ENCODE data around the gene COPS6.

Gene COPS6

DNA sequence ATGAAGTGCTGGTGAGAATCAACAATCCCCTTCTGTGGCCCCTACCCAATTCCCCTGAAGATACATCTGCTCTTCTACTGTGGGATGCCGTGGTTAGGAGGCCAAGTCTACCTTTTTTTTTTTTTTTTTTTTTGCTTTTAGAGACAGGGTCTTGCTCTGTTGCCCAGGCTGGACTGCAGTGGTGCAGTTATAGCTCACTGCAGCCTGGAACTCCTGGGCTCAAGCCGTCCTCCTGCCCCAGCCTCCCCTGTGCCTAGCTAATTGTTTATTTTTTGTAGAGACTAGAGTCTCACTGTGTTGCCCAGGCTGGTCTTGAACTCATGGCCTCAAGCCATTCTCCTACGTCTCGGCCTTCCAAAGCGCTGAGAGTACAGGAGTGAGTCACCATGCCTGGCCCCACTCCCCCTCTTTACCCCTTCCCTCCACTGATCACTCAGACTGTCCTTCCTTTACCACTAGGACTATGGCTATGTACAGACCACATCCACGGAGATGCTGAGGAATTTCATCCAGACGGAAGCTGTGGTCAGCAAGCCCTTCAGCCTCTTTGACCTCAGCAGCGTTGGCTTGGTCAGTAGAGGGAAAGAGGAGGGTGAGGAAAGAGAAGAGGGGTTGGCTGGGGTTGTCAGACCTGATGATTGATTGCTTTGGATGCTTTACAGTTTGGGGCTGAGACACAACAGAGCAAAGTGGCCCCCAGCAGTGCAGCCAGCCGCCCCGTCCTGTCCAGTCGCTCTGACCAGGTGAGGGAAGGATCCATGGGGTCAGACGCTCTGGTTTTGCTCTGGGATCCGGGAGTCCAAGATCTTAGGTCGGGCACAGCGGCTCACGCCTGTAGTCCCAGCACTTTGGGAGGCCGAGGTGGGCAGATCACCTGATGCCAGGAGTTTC, 14.4 kb downstream of the COPS6 start:
- no peak for DNase-seq

DNA sequence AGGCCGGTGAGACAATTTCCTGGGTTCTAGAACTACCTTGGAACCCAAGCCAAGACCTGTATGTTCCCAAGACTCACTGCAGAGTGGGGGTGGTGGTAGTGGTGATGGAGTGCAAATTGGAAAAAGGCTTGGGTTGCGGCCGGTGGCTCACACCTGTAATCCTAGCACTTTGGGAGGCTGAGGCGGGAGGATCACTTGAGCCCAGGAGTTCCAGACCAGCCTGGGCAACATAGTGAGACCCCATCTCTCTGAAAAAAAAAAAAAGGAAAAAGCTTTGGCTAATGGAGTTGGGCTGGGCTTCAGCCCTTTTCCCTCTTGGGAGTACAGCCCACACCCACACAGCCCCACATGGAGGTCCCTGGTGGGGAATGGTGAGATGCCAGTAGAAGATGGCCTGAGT, 16.8 kb downstream of the COPS6 start:
- no peak for DNase-seq

DNA sequence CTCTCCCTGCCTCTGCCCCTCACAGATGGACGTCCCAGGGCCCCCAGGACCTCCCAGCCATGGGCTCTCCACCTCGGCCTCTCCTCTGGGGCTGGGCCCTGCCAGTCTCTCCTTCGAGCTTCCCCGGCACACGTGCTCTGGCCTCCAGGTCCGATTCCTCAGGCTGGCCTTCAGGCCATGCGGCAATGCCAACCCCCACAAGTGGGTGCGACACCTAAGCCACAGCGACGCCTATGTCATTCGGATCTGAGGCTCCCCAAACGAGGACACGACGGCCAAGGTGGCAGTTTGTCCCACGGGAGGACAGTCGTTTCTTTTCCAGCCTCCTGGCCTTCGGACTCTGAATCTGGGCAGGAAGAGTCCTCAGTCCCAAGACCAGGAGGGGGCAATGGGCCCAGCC, 17.9 kb downstream of the COPS6 start:
- DNase-seq, result no peak

DNA sequence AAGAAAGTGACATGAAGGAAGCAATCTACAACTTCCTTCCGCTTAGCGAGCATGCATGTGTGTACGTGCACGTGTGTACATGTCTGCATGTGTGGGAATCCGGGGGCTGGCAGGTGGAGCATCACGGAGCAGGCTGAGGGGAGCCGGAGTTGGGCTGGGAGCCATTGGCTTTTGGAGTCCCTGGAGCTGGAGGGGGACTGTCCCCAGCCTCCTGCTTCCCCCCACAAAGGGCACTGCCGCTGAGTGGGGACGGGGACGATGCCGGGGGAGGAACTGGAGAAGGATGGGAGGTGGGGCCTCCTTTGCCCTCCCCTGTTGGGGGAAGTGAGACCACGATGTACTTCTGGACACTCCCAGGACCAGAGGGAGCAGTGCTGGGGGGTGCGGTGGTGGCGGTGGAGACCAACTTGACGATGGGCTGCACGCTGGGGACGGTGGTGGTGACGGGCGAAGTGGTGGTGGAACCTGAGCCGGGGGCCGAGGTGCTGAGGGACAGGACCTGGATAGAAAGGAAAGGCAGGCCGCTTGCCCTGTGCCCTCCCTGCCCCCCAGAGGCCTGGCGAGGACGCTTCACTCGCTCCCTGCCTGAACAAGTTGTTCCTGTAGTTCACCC, 18.5 kb downstream of the COPS6 start:
- no peak for DNase-seq

DNA sequence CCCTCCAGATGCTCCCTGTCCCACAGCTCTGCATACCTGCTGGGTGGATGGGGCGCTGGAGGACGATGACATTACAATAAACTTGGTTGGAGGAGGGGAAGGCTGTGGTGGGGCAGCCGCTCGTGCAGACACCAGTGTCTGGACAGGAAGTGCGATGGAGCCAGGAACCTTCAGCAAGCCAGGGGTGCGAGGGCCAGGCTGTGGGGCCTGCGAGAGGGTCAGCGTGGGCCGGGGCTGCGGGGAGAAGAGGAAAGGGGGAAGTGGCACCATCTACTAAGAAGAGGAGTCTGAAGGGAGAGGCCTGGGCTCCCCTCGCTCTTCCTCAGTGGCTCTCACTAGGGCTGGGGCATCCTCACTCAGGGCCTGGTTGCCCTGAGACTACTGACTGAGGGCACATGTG, 19.1 kb downstream of the COPS6 start:
- no peak for DNase-seq

DNA sequence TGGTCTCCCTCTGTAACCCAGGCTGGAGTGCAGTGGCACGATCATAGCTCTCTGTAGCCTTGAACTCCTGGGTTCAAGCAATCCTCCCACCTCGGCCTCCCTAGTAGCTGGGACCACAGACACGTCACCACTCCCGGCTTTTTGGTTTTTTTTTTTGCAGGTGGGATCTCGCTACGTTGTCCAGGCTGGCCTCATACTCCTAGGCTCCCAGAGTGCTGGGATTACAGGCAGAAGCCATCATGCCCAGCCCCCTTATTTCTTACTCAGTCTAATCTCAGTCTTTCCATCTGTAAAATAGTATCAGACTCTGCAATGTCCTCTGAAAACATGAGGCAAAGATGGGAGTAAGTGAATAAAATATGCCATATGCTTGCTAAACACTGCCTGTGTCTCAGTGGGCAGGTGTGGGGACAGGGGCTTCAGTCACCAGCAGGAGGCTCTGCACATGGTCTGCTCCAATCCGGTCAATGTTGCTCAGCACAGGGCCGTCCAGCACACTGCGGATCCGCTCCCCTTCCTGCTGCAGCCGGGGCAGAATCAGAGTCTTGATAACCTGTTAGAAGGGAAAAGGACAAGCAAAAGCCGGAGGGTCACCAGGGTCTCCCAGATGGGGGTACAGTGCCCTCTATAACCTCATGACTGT, 20.9 kb downstream of the COPS6 start:
- no peak for DNase-seq

DNA sequence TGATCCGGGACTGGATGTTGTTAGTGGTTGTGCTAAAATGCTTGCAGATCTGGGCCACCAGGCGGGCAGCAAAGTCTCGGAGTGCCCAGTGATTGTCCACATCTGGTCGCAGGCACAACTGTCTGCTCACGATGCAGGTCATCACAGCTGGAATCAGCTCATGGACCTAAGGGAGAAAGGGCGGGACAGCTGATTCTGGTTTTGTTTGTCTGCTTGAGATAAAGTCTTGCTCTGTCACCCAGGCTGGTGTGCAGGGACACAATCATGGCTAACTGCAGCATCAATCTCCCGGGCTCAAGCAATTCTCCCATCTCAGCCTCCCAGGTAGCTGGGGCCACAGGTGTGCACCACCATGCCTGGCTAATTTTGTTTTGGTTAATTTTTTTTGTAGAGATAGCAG, 22.4 kb downstream of the COPS6 start:
- no peak for DNase-seq

DNA sequence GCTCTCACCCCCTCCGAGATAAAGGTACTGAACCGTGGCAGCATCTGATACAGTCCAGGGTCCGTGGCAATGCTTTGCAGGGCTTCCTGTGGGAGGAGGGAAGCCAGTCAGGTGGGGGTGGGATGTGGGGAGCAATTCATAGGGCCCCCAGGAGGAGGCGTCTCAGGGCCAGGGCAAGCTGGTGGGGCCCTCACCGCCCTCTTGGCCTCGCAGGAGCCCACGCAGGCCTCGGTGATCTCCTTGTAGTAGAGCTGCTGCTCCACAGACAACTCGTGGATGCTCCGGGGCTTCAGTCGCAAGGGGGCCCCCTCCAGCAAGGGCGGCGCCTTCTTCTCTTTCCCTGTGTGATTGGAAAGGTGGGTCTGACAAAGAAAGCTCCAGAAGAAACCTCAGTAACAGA, 23.1 kb downstream of the COPS6 start:
- no peak for DNase-seq

DNA sequence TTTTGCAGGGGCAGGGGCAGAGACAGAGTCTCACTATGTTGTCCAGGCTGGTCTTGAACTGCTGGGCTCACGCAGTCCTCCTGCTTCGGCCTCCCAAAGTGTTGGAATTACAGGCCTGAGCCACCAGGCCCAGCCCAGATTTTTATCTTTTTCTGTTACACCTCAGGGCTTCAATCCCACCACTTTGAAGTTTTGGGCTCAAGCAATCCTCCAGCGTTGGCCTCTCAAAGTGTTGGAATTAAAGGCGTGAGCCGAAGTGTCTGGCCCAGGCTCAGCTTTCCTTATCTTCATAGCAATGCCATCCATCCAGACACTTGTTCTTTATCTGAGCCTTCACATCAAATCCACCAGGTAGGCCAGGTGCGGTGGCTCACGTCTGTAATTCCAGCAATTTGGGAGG, 26.3 kb downstream of the COPS6 start:
- no peak for DNase-seq

DNA sequence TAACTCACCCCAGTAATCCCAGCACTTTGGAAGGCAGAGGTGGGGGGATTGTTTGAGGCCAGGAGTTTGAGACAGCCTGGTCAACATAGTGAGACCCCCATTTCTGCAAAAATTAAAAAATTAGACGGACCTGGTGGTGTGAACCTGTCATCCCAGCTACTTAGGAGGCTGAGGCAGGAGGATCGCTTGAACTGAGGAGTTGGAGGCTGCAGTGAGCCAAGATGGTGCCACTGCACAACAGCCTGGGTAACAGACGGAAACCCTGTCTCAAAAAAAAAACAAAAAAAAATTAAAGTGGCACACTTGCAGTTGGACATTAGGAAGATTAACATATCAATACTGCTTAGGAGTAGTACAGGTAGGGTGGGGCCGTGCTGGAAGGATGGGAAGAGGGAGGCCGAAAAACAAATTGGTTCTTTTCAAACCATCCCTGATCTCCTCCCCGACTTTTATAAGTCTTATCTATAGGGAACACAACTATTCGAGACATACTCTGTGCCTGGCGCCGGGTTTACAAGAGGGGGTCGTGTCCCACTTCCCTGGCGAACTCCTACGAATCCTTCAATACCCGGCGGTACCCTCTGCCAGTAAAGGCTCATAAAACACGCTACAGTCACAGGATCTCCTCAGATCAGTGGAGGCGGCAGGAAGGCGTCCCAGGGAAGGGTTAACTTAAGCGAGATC, 29.8 kb downstream of the COPS6 start:
- no peak for DNase-seq

DNA sequence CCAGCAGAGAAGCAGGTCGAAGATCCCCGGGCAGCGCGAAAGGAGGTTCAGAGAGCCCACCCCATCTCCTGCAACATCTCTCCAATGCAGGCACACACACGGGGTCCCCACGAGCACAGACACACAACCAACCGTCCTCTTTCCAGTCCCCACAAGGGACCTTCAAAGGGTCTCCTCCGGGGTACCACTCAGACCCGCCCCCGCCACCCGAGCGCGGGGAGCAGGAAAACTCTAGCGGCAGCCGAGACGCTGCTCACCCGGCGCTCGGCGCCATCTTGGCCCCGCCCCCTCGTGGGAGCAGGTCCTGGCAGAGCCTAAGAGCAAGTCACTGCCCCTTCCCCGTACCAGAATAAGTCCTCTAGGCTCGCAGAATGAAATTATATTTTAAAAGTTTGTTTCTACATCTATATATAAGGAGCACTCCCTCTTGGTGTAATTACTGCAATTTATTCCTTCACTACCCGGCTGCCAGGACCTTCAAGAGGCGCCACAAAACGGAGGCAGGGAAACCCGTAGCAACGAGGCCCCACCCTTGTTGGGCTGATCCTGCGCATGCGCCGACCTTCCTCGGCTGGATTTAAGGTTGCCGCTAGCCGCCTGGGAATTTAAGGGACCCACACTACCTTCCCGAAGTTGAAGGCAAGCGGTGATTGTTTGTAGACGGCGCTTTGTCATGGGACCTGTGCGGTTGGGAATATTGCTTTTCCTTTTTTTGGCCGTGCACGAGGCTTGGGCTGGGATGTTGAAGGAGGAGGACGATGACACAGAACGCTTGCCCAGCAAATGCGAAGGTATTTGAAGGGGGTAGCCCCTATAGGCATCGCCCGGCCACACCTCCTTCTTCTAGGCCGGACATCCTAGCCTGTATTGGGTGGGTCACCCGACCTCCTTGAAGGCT, 30.6 kb downstream of the COPS6 start, which contains the start of the genes CNPY4 and TAF6:
Gene CNPY4 (plus strand): TSS at position 563 of the 898 bp plus-strand sequence. CDS start 111 bp downstream, at position 674.
Gene TAF6 (minus strand): TSS at position 287 of the 898 bp plus-strand sequence. CDS start 5,149 bp downstream, outside the sequence.
- DNase-seq, result peak; percentile 95 to 97

DNA sequence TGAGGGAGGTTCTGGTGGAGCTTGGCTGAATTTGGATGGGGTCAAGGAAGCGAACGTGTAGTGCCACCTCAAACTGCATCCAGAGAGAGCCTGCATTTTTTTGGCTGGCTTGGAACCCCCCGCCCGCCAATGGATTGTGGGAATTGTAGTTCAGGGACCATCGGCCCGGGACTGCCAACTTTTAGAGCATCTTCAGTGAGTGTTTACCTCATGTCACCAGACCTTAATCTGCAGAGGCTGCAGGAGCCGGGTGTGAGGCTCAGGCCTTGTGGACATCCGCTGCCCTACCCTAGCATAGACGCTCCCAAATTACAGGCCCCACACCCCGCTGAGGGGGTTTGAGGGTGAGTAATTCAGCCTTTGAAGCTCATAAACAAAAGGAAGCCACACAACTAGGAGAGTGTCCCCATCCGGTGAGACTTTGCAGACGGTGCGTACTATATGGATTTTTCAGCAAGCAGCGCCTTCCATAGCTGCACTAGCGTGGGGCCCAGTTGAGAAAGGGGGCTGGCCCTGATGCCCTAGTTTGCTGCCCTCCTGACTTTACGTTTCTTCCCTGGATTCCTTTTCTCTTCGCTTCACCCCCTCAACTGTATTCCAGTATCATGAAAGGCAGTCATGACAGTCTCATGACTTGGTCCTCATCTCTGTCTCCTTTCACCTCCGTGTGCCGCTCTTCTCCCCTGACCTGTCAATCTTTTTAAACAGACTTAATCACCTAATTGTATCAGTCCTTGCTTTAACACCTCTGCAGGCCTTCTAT, 31.4 kb downstream of the COPS6 start:
- DNase-seq, result peak; percentile 62 to 65

DNA sequence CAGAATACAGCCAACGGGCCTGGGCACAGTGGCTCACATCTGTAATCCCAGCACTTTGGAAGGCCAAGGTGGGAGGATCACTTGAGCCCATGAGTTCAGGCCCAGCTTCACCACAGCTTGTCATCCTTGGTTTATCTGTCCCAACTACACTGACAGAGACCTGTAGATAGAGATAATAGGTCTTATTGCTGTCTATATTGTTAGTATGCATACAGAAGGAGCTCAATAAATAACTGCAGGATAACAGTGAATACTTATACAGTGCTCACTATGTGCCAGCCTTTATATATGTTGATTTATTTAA, 31.9 kb downstream of the COPS6 start:
- no peak for DNase-seq

DNA sequence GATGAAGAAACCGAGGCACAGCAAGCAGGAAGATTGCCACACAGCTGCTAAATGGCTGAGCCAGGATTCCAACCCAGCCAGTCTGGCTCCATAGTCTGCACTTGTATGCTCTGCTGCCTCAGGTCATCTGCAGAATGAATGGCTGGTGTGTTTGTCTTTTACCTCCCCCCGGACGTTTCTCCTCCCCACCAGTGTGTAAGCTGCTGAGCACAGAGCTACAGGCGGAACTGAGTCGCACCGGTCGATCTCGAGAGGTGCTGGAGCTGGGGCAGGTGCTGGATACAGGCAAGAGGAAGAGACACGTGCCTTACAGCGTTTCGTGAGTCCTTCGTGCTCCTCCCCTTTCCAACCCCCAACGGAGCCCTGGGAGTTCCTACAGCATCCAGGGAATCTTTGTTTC, 33.3 kb downstream of the COPS6 start:
- no peak for DNase-seq

DNA sequence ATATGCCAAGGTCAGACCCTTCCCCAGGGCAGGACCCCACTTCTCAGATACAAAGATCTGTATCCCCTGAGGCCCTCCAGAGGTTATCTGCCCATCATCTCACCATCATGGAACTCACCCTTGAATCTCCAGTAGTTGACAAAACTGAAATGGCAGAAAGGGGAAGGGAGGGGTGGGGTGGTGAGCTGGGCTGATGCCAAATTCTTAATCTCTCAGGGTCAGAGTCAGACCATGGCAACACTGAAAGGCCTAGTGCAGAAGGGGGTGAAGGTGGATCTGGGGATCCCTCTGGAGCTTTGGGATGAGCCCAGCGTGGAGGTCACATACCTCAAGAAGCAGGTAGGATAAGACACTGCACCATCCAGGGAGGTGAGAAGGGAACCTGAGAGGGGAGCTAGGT, 33.8 kb downstream of the COPS6 start:
- no peak for DNase-seq

DNA sequence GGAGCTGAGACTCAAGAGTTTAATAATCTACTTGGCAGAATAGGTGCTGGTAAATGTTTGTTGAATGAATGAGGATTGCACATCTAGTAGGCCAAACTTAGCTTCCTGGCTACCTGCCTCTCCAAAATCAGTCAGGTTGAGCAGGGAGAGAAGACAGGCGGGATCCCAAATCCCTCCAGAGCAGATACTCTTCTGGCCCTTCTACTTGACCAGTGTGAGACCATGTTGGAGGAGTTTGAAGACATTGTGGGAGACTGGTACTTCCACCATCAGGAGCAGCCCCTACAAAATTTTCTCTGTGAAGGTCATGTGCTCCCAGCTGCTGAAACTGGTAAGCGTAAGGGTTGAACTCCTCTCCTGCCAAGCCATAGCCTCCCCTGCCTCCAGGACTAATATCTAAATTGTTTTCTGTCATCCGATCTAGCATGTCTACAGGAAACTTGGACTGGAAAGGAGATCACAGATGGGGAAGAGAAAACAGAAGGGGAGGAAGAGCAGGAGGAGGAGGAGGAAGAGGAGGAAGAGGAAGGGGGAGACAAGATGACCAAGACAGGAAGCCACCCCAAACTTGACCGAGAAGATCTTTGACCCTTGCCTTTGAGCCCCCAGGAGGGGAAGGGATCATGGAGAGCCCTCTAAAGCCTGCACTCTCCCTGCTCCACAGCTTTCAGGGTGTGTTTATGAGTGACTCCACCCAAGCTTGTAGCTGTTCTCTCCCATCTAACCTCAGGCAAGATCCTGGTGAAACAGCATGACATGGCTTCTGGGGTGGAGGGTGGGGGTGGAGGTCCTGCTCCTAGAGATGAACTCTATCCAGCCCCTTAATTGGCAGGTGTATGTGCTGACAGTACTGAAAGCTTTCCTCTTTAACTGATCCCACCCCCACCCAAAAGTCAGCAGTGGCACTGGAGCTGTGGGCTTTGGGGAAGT, 35.8 kb downstream of the COPS6 start:
- no peak for DNase-seq

DNA sequence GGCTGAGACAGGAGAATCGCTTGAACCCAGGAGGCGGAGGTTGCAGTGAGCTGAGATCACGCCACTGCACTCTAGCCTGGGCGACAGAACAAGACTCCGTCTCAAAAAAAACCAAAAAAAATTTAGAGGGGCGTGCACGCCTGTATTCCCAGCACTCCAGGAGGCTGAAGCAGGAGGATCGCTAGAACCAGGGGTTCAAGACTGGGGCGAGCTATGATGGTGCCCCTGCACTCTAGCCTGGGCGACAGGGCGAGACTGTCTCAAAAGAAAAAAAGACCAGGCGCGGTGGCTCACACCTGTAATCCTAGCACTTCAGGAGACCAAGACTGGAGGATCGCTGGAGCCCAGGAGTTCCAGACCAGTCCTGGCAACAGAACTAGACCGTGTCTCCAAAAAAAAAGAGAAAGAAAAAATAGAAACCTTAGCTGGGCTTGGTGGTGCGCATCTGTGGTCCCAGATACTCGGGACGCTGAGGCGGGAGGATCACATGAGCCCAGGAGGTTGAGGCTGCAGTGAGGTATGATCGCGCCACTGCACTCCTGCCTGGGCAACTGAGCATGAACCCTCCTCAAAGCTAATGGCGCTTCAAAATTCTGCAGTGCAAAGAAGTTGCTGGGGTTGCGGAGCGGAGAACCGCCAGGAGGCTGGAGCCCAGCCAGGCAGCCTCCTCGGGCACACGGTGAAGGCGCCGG, 37.6 kb downstream of the COPS6 start:
- peak in 1 of 2 donors; percentile 13 for DNase-seq

DNA sequence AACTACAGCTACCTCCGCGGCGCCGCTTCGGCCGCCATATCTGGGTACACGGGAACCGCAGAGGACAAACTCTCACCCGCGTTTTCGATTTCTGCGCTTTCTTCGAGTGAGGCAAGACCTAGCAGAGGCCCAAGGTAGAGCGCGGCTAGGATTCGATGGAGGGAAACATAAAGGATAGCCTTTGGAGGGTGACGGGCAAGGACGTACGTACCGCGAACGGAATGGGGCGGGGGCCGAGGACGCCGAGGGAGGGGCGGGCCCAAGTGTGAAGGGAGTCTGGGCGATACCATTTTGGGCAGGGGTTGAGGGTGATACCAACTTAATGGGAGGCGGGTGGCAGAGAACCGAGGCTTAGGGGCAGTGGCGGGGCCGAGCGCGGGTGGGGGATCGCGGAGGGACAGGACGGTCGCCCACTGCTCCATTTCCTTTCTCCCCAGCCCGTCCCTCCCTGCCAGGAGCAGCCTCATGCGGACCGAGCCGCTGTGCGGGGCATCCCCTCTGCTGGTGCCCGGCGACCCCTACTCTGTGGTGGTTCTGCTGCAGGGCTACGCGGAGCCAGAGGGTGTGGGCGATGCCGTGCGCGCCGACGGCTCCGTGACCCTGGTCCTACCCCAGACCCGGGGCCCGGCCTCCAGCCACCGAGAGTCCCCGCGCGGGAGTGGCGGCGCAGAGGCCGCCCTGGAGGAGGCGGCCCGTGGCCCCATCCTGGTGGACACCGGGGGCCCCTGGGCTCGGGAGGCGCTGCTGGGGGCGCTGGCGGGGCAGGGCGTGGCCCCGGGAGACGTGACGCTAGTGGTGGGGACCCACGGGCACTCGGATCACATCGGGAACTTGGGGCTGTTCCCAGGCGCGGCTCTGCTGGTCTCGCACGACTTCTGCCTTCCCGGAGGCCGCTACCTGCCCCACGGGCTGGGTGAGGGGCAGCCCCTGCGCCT, 38.4 kb downstream of the COPS6 start, which contains the start of gene MBLAC1:
Gene MBLAC1 (plus strand): TSS at position 37 of the 935 bp plus-strand sequence. CDS start 429 bp downstream, at position 466.
- DNase-seq, result peak; percentile 88 to 92
